ENCODE data around the gene FETUB. TPM values are rescaled to one million over a fixed set of nuclear protein-coding genes. Genes with fewer than 3 reads are reported as not detected.

The FETUB gene
- total and polyA plus RNA-seq, 8 donors, result not detected

DNA sequence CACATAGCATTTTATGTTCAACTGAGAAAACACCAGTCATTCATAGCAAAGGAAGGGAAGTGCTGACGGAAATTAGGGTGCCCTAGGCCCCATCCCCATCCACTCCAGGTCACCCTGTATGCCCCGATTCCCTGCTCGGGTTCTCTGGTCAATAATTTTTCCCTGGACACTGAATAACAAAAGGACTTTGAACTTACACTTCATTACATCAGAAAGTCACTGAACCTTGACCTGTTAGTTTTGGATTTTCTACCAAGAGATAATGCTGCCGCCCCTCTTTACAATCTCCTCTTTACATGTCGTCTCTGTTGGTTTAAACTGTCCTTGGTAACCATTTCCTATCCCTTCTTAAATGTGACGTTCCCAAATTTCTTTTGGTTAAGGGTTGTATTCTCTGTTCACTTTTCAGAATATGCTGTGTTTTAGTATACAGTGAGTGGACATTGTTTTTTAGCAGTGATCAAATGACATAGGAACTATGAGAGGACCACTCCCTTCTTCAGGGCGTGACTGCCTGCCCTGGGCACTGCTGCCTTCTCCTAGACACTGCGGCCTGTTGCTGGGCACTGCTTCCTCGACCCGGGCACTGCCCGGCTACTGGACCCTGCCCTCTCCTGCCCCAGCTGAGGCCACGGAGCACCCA, 40.9 kb upstream of the FETUB start:
- no peak overlapping the region for H3K4me3 ChIP-seq
- no peaks in the 10 kb centered on the region for H3K9me3 ChIP-seq
- no peak for DNase-seq
- peak overlapping the region in 2 of 4 donors; percentile 46 to 62 for H3K27ac ChIP-seq
- intact Hi-C loops (cut with DNase I), result no loop called here
- FAIRE-seq, result no peak
- 52 to 56% methylated on average over 12 of the region's 12 CpGs for WGBS, 2 donors
- H3K36me3 ChIP-seq, result no peaks in the 10 kb centered on the region
- H3K4me1 ChIP-seq, result peaks cover 7 to 22% (median 11%) of the 10 kb centered on the region in 3 donors
- ATAC-seq, result peak in 3 of 4 donors; percentile 31 to 48 (median 34)
- H3K27me3 ChIP-seq, result no peaks in the 10 kb centered on the region
- TF ChIP-seq, protein P1, sequence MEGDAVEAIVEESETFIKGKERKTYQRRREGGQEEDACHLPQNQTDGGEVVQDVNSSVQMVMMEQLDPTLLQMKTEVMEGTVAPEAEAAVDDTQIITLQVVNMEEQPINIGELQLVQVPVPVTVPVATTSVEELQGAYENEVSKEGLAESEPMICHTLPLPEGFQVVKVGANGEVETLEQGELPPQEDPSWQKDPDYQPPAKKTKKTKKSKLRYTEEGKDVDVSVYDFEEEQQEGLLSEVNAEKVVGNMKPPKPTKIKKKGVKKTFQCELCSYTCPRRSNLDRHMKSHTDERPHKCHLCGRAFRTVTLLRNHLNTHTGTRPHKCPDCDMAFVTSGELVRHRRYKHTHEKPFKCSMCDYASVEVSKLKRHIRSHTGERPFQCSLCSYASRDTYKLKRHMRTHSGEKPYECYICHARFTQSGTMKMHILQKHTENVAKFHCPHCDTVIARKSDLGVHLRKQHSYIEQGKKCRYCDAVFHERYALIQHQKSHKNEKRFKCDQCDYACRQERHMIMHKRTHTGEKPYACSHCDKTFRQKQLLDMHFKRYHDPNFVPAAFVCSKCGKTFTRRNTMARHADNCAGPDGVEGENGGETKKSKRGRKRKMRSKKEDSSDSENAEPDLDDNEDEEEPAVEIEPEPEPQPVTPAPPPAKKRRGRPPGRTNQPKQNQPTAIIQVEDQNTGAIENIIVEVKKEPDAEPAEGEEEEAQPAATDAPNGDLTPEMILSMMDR (IDR thresholded peaks at IDR 0.05), result no peak

DNA sequence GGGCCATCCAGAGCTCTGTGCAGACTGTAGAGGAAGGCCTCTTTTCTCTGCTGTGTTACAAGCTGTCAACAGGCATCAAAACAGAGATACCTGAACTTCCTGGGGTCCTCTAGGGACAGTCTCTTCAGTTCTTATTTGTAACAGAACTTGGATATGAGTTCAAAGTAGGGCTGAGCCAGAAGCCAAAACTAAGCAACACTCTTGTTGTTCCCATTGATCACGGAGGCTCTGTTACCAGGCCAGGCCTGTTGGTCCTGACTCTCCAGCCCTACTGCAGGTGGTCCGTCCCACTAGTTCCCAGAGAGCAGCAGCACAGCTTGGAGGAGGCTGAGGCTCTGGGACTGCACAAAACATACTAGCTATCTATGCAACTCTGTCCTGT, 40.4 kb upstream of the FETUB start:
- Histone ChIP-seq H3K9me3 (no peaks in the 10 kb centered on the region), H3K36me3 (no peaks in the 10 kb centered on the region), H3K27me3 (no peaks in the 10 kb centered on the region), H3K4me1 (peaks cover 4 to 17% (median 13%) of the 10 kb centered on the region in 3 donors), H3K4me3 (no peak overlapping the region), H3K27ac (peak overlapping the region in 2 of 4 donors; percentile 15 to 62)
- TF ChIP-seq, protein P1 (IDR thresholded peaks at IDR 0.05), result no peak
- FAIRE-seq (no peak), DNase-seq (no peak), ATAC-seq (no peak)
- 82 to 90% methylated on average over 2 of the region's 2 CpGs for WGBS, 2 donors
- intact Hi-C loops (cut with DNase I), result no loop called here

DNA sequence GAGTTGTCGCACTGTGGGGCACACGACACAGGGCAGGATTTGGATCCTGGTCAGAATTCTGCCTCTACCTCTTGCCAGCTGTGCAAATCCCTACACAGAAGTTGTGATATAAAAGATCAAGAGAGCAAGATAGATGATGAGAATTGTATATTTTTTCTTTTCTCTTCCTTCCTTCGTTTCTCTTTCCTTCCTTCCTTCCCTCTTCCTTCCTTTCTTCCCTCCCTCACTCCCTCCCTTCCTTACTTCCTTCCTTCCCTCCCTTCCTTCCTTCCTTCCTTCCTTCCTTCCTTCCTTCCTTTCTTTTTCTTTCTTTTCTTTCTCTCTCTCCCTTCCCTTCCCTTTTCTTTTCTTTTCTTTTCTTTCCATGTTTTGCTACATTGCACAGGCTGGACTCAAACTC, 39.3 kb upstream of the FETUB start:
- H3K36me3 ChIP-seq, result no peaks in the 10 kb centered on the region
- H3K4me3 ChIP-seq, result no peak overlapping the region
- WGBS, 2 donors, result 24 to 53% methylated on average over 3 of the region's 3 CpGs
- no peaks in the 10 kb centered on the region for H3K9me3 ChIP-seq
- TF ChIP-seq, protein P1 (IDR thresholded peaks at IDR 0.05), result no peak
- H3K4me1 ChIP-seq, result peaks cover 2 to 24% (median 20%) of the 10 kb centered on the region in 3 donors
- no peaks in the 10 kb centered on the region for H3K27me3 ChIP-seq
- DNase-seq (no peak), FAIRE-seq (no peak), ATAC-seq (no peak)
- intact Hi-C loops (cut with DNase I), result no loop called here
- no peak overlapping the region for H3K27ac ChIP-seq

DNA sequence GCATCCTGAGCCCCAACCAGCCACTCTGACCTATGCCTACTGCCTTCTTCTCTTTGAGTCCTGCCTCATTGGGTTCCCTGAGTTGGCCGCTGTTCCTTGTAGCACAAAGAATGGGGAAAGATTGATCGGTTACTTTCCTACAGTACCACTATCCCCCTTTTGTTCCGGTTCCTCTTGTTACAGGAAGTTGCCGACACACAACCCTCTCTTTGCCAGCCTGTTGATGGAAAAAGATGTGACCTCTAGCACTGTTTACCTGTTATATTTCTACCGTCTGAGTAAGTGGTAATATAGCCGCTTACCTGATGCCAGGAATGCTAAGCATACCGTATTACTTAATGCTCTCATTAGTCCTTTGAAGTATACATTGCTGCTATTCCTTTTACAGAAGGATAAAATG, 37.0 kb upstream of the FETUB start:
- ATAC-seq, result no peak

DNA sequence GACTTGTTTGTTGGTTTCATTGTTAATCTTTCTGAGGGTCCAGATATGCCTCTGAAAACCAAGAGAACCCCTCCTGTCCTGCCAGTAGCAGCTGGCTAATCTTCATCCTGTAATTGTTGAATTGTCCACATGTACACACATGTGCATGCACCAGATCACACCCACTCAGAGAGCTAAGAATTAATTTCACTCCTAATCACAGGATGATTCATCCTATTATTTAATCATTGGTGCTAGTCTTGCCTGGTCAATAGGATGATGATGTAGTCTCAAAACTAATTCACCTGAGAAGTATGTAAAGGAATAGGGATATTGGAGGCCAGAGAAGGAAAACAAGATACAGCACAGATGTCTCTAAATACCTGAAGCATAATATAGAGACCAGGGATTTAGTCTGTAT, 35.1 kb upstream of the FETUB start:
- Histone ChIP-seq H3K4me1 (peaks cover 4 to 24% (median 22%) of the 10 kb centered on the region in 3 donors), H3K36me3 (no peaks in the 10 kb centered on the region), H3K27ac (peak overlapping the region in 1 of 4 donors; percentile 70), H3K27me3 (no peaks in the 10 kb centered on the region), H3K4me3 (no peak overlapping the region), H3K9me3 (no peaks in the 10 kb centered on the region)
- FAIRE-seq (no peak), DNase-seq (no peak), ATAC-seq (peak in 3 of 4 donors; percentile 20 to 60 (median 28))
- intact Hi-C loops (cut with DNase I), result no loop called here
- TF ChIP-seq, protein P1 (IDR thresholded peaks at IDR 0.05), result no peak

More for the DNA sequence above, 37.0 kb upstream of the FETUB start:
- intact Hi-C loops (cut with DNase I), result no loop called here
- no peak overlapping the region for H3K4me3 ChIP-seq
- H3K36me3 ChIP-seq, result no peaks in the 10 kb centered on the region
- no peak for DNase-seq
- H3K4me1 ChIP-seq, result peaks cover 4 to 32% (median 31%) of the 10 kb centered on the region in 3 donors
- no peaks in the 10 kb centered on the region for H3K27me3 ChIP-seq
- FAIRE-seq, result no peak
- no peaks in the 10 kb centered on the region for H3K9me3 ChIP-seq
- TF ChIP-seq, protein P1 (IDR thresholded peaks at IDR 0.05), result no peak
- WGBS, 2 donors, result 86 to 90% methylated on average over 7 of the region's 7 CpGs
- H3K27ac ChIP-seq, result no peak overlapping the region
